HCT116 (cell line): ENCODE data around the gene GNPDA1. TPM values are rescaled to one million over a fixed set of nuclear protein-coding genes. Genes with fewer than 3 reads are reported as not detected.

ENCODE experiments used
- ATAC-seq: fragments of 200-7000 bp; cut with Tn5 transposase; 2 replicates; pipeline ENCODE4 v1.9.1; 2020; ENCODE audit warnings: mild to moderate bottlenecking, moderate library complexity
- BruUV-seq: library from RNA; stranded (reverse); fragments of 400-500 nt; replicated peaks from 2 replicates; lab custom pipeline; 2021; lab: Mats Ljungman, UMichigan
- CTCF ChIA-PET: fragments of 300-600 bp; sonication (Branson Sonifier 250); formaldehyde crosslinking; loops from one replicate; lab custom pipeline; 2021; ENCODE audit warnings: antibody characterized with exemption; lab: Charles Lee
- POLR2A ChIA-PET: fragments of 300-600, 350-600 bp; sonication (Branson Sonifier 250); formaldehyde crosslinking; loops from one replicate; lab custom pipeline; 2021; ENCODE audit warnings: antibody characterized with exemption; lab: Charles Lee
- RAD21 ChIA-PET, 2 experiments: fragments of 300-600 bp; sonication (Branson Sonifier 250); formaldehyde crosslinking; loops; one replicate each; lab custom pipeline; 2023; ENCODE audit warnings: low total read pairs in 2 of 2; ENCODE audit not compliant: uncharacterized antibody in 2 of 2, unreplicated experiment in 2 of 2, low non-redundant PET in 1 of 2; lab: Charles Lee
- DNase-seq: peaks from one replicate; pipeline ENCODE4 v3.0.0-alpha.2; 2010; ENCODE audit warnings: low read depth, low spot score
- H2AFZ ChIP-seq: fragments of 200-600 bp; shearing (Covaris generic), sonication (generic); 2 replicates; pipeline ENCODE4 v1.6.1; 2017; ENCODE audit warnings: low read depth, mixed run types, mixed read lengths, antibody characterized with exemption, low read length; ENCODE audit not compliant: poor library complexity, severe bottlenecking
- H3K27ac ChIP-seq: 2 replicates; pipeline ENCODE4 v1.5.1; 2012; ENCODE audit warnings: low read depth, low read length
- H3K27me3 ChIP-seq: fragments of 200-600 bp; sonication (generic); 2 replicates; pipeline ENCODE4 v1.6.1; 2016; ENCODE audit warnings: mixed run types, low read length, mixed read lengths; ENCODE audit not compliant: insufficient read depth
- H3K36me3 ChIP-seq, 2 experiments: fragments of 200-500 bp in 1 of 2; fragments of 200-600 bp in 1 of 2; sonication (Bioruptor generic) in 1 of 2; sonication (generic) in 1 of 2; 2 replicates each; pipeline versions ENCODE4 v1.5.1 to v1.6.1; 2014 to 2016; ENCODE audit warnings: low read length in 2 of 2, inconsistent platforms in 1 of 2, mixed read lengths in 1 of 2, mixed run types in 1 of 2; ENCODE audit not compliant: insufficient read depth in 2 of 2, control insufficient read depth in 1 of 2
- H3K4me1 ChIP-seq, 2 experiments: fragments of 200-600 bp in 1 of 2; sonication (generic) in 1 of 2; 2 replicates each; pipeline versions ENCODE4 v1.5.1 to v1.6.1; 2012 to 2017; ENCODE audit warnings: low read length in 2 of 2, inconsistent platforms in 1 of 2, mild to moderate bottlenecking in 1 of 2, mixed read lengths in 1 of 2, mixed run types in 1 of 2, moderate library complexity in 1 of 2; ENCODE audit not compliant: insufficient read depth in 2 of 2, control insufficient read depth in 1 of 2
- H3K4me2 ChIP-seq: fragments of 200-600 bp; sonication (generic); 2 replicates; pipeline ENCODE4 v1.6.1; 2017; ENCODE audit warnings: mixed run types, low read length, mixed read lengths
- H3K4me3 ChIP-seq, 2 experiments: fragments of 200-600 bp in 1 of 2; sonication (generic) in 1 of 2; replicated peaks in 1 of 2; 2 replicates each; pipeline ENCODE4 v1.5.1; 2011 to 2016; ENCODE audit warnings: low read length in 2 of 2, control low read depth in 1 of 2, low read depth in 1 of 2, mild to moderate bottlenecking in 1 of 2, mixed read lengths in 1 of 2, mixed run types in 1 of 2
- H3K79me2 ChIP-seq: fragments of 200-600 bp; sonication (generic); 2 replicates; pipeline ENCODE4 v1.6.1; 2017; ENCODE audit warnings: mild to moderate bottlenecking, mixed run types, low read length, moderate library complexity, mixed read lengths; ENCODE audit not compliant: insufficient read depth
- H3K9ac ChIP-seq: fragments of 200-600 bp; sonication (generic); 2 replicates; pipeline ENCODE4 v1.6.1; 2016; ENCODE audit warnings: low read length, mixed read lengths
- H3K9me2 ChIP-seq: fragments of 200-600 bp; sonication (generic), shearing (Covaris generic); 2 replicates; pipeline ENCODE4 v1.6.1; 2017; ENCODE audit warnings: mixed run types, mild to moderate bottlenecking, moderate library complexity; ENCODE audit not compliant: insufficient read depth
- H3K9me3 ChIP-seq, 2 experiments: fragments of 200-500 bp in 1 of 2; fragments of 200-600 bp in 1 of 2; sonication (Bioruptor generic) in 1 of 2; sonication (generic) in 1 of 2; 2 replicates each; pipeline ENCODE4 v1.6.1; 2014 to 2017; ENCODE audit warnings: low read length in 2 of 2, mixed read lengths in 2 of 2, inconsistent platforms in 1 of 2, low read depth in 1 of 2, mild to moderate bottlenecking in 1 of 2, mixed run types in 1 of 2, moderate library complexity in 1 of 2; ENCODE audit not compliant: control insufficient read depth in 1 of 2, insufficient read depth in 1 of 2
- H4K20me1 ChIP-seq: fragments of 200-600 bp; sonication (generic), shearing (Covaris generic); 2 replicates; pipeline ENCODE4 v1.6.1; 2017; ENCODE audit warnings: mixed run types, mild to moderate bottlenecking, moderate library complexity; ENCODE audit not compliant: insufficient read depth
- CBX3 ChIP-seq: IDR thresholded peaks from 2 replicates; pipeline ENCODE4 v1.6.1; 2012; ENCODE audit warnings: low read depth
- CEBPB ChIP-seq: IDR thresholded peaks from 2 replicates; pipeline ENCODE4 v1.6.1; 2012; ENCODE audit warnings: low read depth
- ELF1 ChIP-seq: IDR thresholded peaks from 2 replicates; pipeline ENCODE4 v1.6.1; 2012; ENCODE audit warnings: low read depth, borderline replicate concordance
- EZH2 ChIP-seq: fragments of 200-600 bp; sonication (generic); IDR thresholded peaks from 2 replicates; pipeline ENCODE4 v1.6.1; 2017; ENCODE audit warnings: antibody characterized with exemption, mixed run types
- EZH2phosphoT487 ChIP-seq: fragments of 200-600 bp; IDR thresholded peaks from 2 replicates; pipeline ENCODE4 v1.6.1; 2018; ENCODE audit warnings: antibody characterized with exemption, borderline replicate concordance
- SP1 ChIP-seq: IDR thresholded peaks from 2 replicates; pipeline ENCODE4 v1.6.1; 2012; ENCODE audit warnings: low read depth
- ZBTB33 ChIP-seq: IDR thresholded peaks from 2 replicates; pipeline ENCODE4 v1.6.1; 2011; ENCODE audit warnings: mild to moderate bottlenecking, low read length, moderate library complexity; ENCODE audit not compliant: insufficient replicate concordance; ENCODE audit errors: extremely low read depth
- intact Hi-C: fragments of 100-400 bp; cut with micrococcal nuclease; formaldehyde crosslinking; loops from 2 replicates; pipeline ENCODE4 v1.10.0; 2022
- total RNA-seq: library from RNA; stranded (reverse); gene quantifications from one replicate; pipeline ENCODE4 v1.2.1, GENCODE V29; 2021; ENCODE audit not compliant: unreplicated experiment

GNPDA1 gene
- total RNA-seq, 1 experiment from 2014 or later = 45.6 TPM

GRCh38 chr5:141973871-141974595 lies 38.8 kb downstream of the GNPDA1 start:
- intact Hi-C loops = no loop called here
- H3K9me2 ChIP-seq = no peaks in the 10 kb centered on the region
- CTCF ChIA-PET = no interaction called here

More at GRCh38 chr5:141973871-141974595, 38.8 kb downstream of the GNPDA1 start:
- no peak overlapping the region for H3K4me2 ChIP-seq
- no peak overlapping the region for H3K27ac ChIP-seq
- no peak overlapping the region for H3K9ac ChIP-seq
- no peak overlapping the region for H3K4me3 ChIP-seq
- RAD21 ChIA-PET = no interaction called here
- H3K36me3 ChIP-seq = peaks cover 19 to 25% of the 10 kb centered on the region in 2 experiments
- no peaks in the 10 kb centered on the region for H3K9me3 ChIP-seq
- no peak for TF ChIP-seq ELF1
- TF ChIP-seq ZBTB33 = no peak
- TF ChIP-seq SP1 = no peak
- no peak for TF ChIP-seq EZH2
- TF ChIP-seq CEBPB = no peak
- TF ChIP-seq EZH2phosphoT487 = no peak
- TF ChIP-seq CBX3 = no peak
- no peaks in the 10 kb centered on the region for H3K27me3 ChIP-seq
- H3K4me1 ChIP-seq = peaks cover 6 to 10% of the 10 kb centered on the region in 2 experiments
- ATAC-seq = no peak
- no peak for DNase-seq
- H4K20me1 ChIP-seq = no peaks in the 10 kb centered on the region
- POLR2A ChIA-PET = no interaction called here
- peaks cover 27% of the 10 kb centered on the region for H3K79me2 ChIP-seq
- H2AFZ ChIP-seq = no peak overlapping the region
- BruUV-seq = no TSS peak
